WI38 (cell line): ENCODE measurements around the gene FAM32A.

Experiments
- H3K4me3 ChIP-seq: 2 replicates; pipeline ENCODE4 v1.5.1; 2011; ENCODE audit warnings: low read depth, mild to moderate bottlenecking, control low read depth, low read length
- CTCF ChIP-seq: IDR thresholded peaks from 2 replicates; pipeline ENCODE4 v1.5.1; 2012; ENCODE audit warnings: low read depth, mild to moderate bottlenecking, control low read depth, low read length

FAM32A gene

GRCh38 chr19:16155128-16155527 is 30.1 kb upstream of the FAM32A start:
- H3K4me3 ChIP-seq: no peak overlapping the region

GRCh38 chr19:16156904-16157303 is 28.3 kb upstream of the FAM32A start:
- no peak for TF ChIP-seq CTCF
- H3K4me3 ChIP-seq: no peak overlapping the region

More at GRCh38 chr19:16155128-16155527, 30.1 kb upstream of the FAM32A start:
- TF ChIP-seq CTCF: no peak

GRCh38 chr19:16157601-16158000 is 27.6 kb upstream of the FAM32A start:
- TF ChIP-seq CTCF: no peak
- no peak overlapping the region for H3K4me3 ChIP-seq

GRCh38 chr19:16159655-16160054 is 25.6 kb upstream of the FAM32A start:
- TF ChIP-seq CTCF: no peak

GRCh38 chr19:16160445-16160942 is 24.7 kb upstream of the FAM32A start:
- no peak for TF ChIP-seq CTCF
- H3K4me3 ChIP-seq: no peak overlapping the region

More at GRCh38 chr19:16159655-16160054, 25.6 kb upstream of the FAM32A start:
- H3K4me3 ChIP-seq: no peak overlapping the region

- no peak for TF ChIP-seq CTCF
- peak overlapping the region; percentile 29 for H3K4me3 ChIP-seq
These were observed 24.2 kb upstream of the FAM32A start for GRCh38 chr19:16160943-16161560.

GRCh38 chr19:16161840-16162239 is 23.4 kb upstream of the FAM32A start:
- H3K4me3 ChIP-seq: no peak overlapping the region; the same call in 1 of the 2 replicates

More at GRCh38 chr19:16161840-16162239, 23.4 kb upstream of the FAM32A start:
- no peak for TF ChIP-seq CTCF
